PFSK-1 (cell line): ENCODE measurements around the gene MAP7.

Experiments
- FOXP2 ChIP-seq: optimal IDR thresholded peaks from 2 replicates; pipeline ENCODE3; 2011; ENCODE audit warnings: borderline replicate concordance, control low read depth, inconsistent platforms; ENCODE audit not compliant: insufficient read depth; ENCODE audit errors: extremely low read length, extremely low read depth
- POLR2AphosphoS5 ChIP-seq: IDR thresholded peaks from 2 replicates; pipeline ENCODE4 v1.6.1; 2012; ENCODE audit warnings: low read depth, mild to moderate bottlenecking, control low read depth, low read length, moderate library complexity
- REST ChIP-seq, 2 experiments: IDR thresholded peaks; 2 replicates each; pipeline versions ENCODE4 v1.6.1 to v1.8.0; 2011 to 2012; ENCODE audit warnings: low read depth in 2 of 2, low read length in 2 of 2, control low read depth in 1 of 2, inconsistent platforms in 1 of 2, mild to moderate bottlenecking in 1 of 2, moderate library complexity in 1 of 2; ENCODE audit not compliant: insufficient read depth in 1 of 2
- SIN3A ChIP-seq: IDR thresholded peaks from 2 replicates; pipeline ENCODE4 v1.6.1; 2012; ENCODE audit warnings: mild to moderate bottlenecking, low read length, moderate library complexity, borderline replicate concordance; ENCODE audit not compliant: insufficient read depth
- TAF1 ChIP-seq: IDR thresholded peaks from 2 replicates; pipeline ENCODE4 v1.6.1; 2012; ENCODE audit warnings: low read length, control low read depth, borderline replicate concordance; ENCODE audit not compliant: insufficient read depth

DNA sequence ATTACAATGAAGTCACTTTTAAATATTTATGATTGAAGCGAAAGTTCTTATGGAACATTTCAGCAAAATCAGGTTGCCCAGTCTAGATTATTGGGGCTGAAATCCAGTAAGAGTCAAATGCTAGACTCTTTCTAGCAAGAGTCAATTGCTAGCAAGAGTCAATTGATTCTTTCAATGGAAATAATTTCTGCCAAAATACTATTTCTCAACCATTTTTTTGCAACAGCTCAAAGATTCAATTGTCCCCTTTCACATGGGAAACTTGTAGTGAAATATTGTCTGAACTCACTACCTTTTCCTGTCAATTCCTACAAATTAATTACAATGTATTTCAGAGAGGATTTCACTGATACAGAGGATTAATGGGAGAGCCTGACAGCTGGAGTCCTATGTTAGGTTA, 78.3 kb downstream of the MAP7 start:
- TF ChIP-seq TAF1 (no peak), SIN3A (no peak), POLR2AphosphoS5 (no peak), REST (IDR thresholded peaks at IDR 0.05; ENCODE audit: insufficient read depth in 1 of 2, low read depth in 2 of 2, low read length in 2 of 2) (no peak), FOXP2 (no peak)
